Endothelial cell of umbilical vein (primary cell): Measurements from ENCODE around the gene HPS3. TPM values are rescaled to one million over a fixed set of nuclear protein-coding genes. Genes with fewer than 3 reads are reported as not detected.
A peak's percentile ranks its signal among the peaks of the same experiment; 100 is the strongest.

ENCODE experiments used
- BruUV-seq: library from RNA; stranded (reverse); fragments of 400-500 nt; replicated peaks from 2 replicates; lab custom pipeline; 2021; lab: Mats Ljungman, UMichigan
- CTCF ChIA-PET: fragments of 300-600, 350-600 bp; sonication (Branson Sonifier 250); formaldehyde crosslinking; loops from one replicate; lab custom pipeline; 2021; ENCODE audit warnings: antibody characterized with exemption, inconsistent platforms; lab: Charles Lee
- POLR2A ChIA-PET: fragments of 300-600, 350-600 bp; sonication (Branson Sonifier 250); formaldehyde crosslinking; loops from one replicate; lab custom pipeline; 2021; ENCODE audit warnings: antibody characterized with exemption, inconsistent platforms; lab: Charles Lee
- DNase-seq: peaks from one replicate; pipeline ENCODE4 v3.0.0-alpha.2; 2011; ENCODE audit warnings: low read depth, low spot score
- FAIRE-seq: peaks from 2 replicates; lab custom pipeline; 2011; peaks lifted over from hg19 to GRCh38; lab: Jason Lieb, UNC
- H2AFZ ChIP-seq: 2 replicates; pipeline ENCODE4 v1.6.0; 2012; ENCODE audit warnings: low read depth, low read length, control low read depth, inconsistent platforms
- H3K27ac ChIP-seq: 2 replicates; pipeline ENCODE4 v1.5.1; 2011; ENCODE audit warnings: low read depth, mild to moderate bottlenecking, control low read depth, low read length, moderate library complexity; ENCODE audit not compliant: insufficient read depth
- H3K27me3 ChIP-seq, 2 experiments: 2 replicates each; pipeline versions ENCODE4 v1.6.0 to v1.6.1; 2011; ENCODE audit warnings: low read length in 2 of 2, mixed read lengths in 1 of 2; ENCODE audit not compliant: control insufficient read depth in 2 of 2, insufficient read depth in 2 of 2
- H3K36me3 ChIP-seq, 2 experiments: 2 replicates in 1 of 2; 3 replicates in 1 of 2; pipeline ENCODE4 v1.5.1; 2011; ENCODE audit warnings: low read length in 2 of 2, mild to moderate bottlenecking in 1 of 2, moderate library complexity in 1 of 2; ENCODE audit not compliant: control insufficient read depth in 2 of 2, insufficient read depth in 2 of 2; ENCODE audit errors: extremely low read depth in 1 of 2
- H3K4me1 ChIP-seq: 3 replicates; pipeline ENCODE4 v1.5.1; 2011; ENCODE audit warnings: mild to moderate bottlenecking, low read length; ENCODE audit not compliant: control insufficient read depth, insufficient read depth; ENCODE audit errors: extremely low read depth
- H3K4me2 ChIP-seq: 2 replicates; pipeline ENCODE4 v1.6.1; 2011; ENCODE audit warnings: low read length, control low read depth, mixed read lengths; ENCODE audit not compliant: insufficient read depth
- H3K4me3 ChIP-seq, 3 experiments: fragments of 200-600 bp in 1 of 3; sonication (generic), shearing (Covaris generic) in 1 of 3; replicated peaks in 1 of 3; 2 replicates each; pipeline ENCODE4 v1.5.1; 2011 to 2016; ENCODE audit warnings: control low read depth in 3 of 3, low read length in 3 of 3, mild to moderate bottlenecking in 2 of 3, inconsistent platforms in 1 of 3, low read depth in 1 of 3, moderate library complexity in 1 of 3; ENCODE audit not compliant: insufficient read depth in 1 of 3
- H3K79me2 ChIP-seq: 2 replicates; pipeline ENCODE4 v1.6.0; 2012; ENCODE audit warnings: low read length, inconsistent platforms; ENCODE audit not compliant: control insufficient read depth, insufficient read depth
- H3K9ac ChIP-seq: replicated peaks from 2 replicates; pipeline ENCODE3; 2011; ENCODE audit warnings: low read length, control low read depth; ENCODE audit not compliant: insufficient read depth; ENCODE audit errors: extremely low read depth
- H3K9me1 ChIP-seq: replicated peaks from 3 replicates; pipeline ENCODE4 v1.6.0; 2011; ENCODE audit warnings: mild to moderate bottlenecking, low read length; ENCODE audit not compliant: control insufficient read depth, insufficient read depth; ENCODE audit errors: extremely low read depth
- H3K9me3 ChIP-seq: replicated peaks from 2 replicates; pipeline ENCODE4 v1.5.1; 2012; ENCODE audit warnings: low read length, inconsistent platforms; ENCODE audit not compliant: control insufficient read depth, insufficient read depth
- H4K20me1 ChIP-seq: replicated peaks from 2 replicates; pipeline ENCODE3; 2011; ENCODE audit warnings: mild to moderate bottlenecking, low read length; ENCODE audit not compliant: control insufficient read depth, insufficient read depth; ENCODE audit errors: extremely low read depth
- FOS ChIP-seq: IDR thresholded peaks from 2 replicates; pipeline ENCODE4 v1.6.1; 2011; ENCODE audit warnings: mild to moderate bottlenecking, low read length, moderate library complexity, borderline replicate concordance; ENCODE audit not compliant: insufficient read depth
- GATA2 ChIP-seq: IDR thresholded peaks from 2 replicates; pipeline ENCODE4 v1.7.0; 2011; ENCODE audit warnings: low read depth, mild to moderate bottlenecking, moderate library complexity, mixed read lengths, low read length; ENCODE audit not compliant: insufficient read length, insufficient read depth
- MYC ChIP-seq: IDR thresholded peaks from one replicate; pipeline ENCODE4 v1.6.1; 2011; ENCODE audit warnings: mild to moderate bottlenecking, low read depth, low read length
- POLR2A ChIP-seq: IDR thresholded peaks from 2 replicates; pipeline ENCODE4 v1.6.1; 2012; ENCODE audit warnings: low read depth, mild to moderate bottlenecking, control low read depth, low read length
- POLR2AphosphoS5 ChIP-seq: IDR thresholded peaks from 2 replicates; pipeline ENCODE4 v1.6.1; 2012; ENCODE audit warnings: low read depth, mild to moderate bottlenecking, control low read depth, low read length, moderate library complexity; ENCODE audit not compliant: insufficient read depth
- dilution Hi-C: fragments of 300-500 bp; cut with MboI; formaldehyde crosslinking; loops from one replicate; pipeline ENCODE4 v1.15.0; 2019; ENCODE audit warnings: low sequenced_read_pairs; ENCODE audit not compliant: extremely low pct_ligation_motif_present
- intact Hi-C: fragments of 100-400 bp; cut with micrococcal nuclease; formaldehyde crosslinking; loops from one replicate; pipeline ENCODE4 v1.10.0; 2022
- polyA plus RNA-seq, 4 experiments: library from polyadenylated mRNA; depleted of rRNA in 3 of 4; stranded (reverse) in 3 of 4; unstranded in 1 of 4; fragments of >200 nt; gene quantifications; 2 replicates each; pipeline versions ENCODE4 v1.2.1 to v1.2.3, GENCODE V29; 2011 to 2012; ENCODE audit warnings: missing spikeins in 1 of 4
- total RNA-seq: library from RNA; stranded (reverse); gene quantifications from 2 replicates; pipeline ENCODE4 v1.2.3, GENCODE V29; 2021
- TF ChIP-seq, protein P1 (sequence below): IDR thresholded peaks from 2 replicates; pipeline ENCODE4 v1.6.1; 2011; ENCODE audit not compliant: insufficient read depth, insufficient read length
- TF ChIP-seq, protein P2 (sequence below), 2 donors: IDR thresholded peaks; 1 replicate in 1 of 2; 2 replicates in 1 of 2; pipeline ENCODE4 v1.5.1; 2011; ENCODE audit warnings: low read length in 2 of 2, mild to moderate bottlenecking in 2 of 2, moderate library complexity in 2 of 2, control low read depth in 1 of 2, inconsistent platforms in 1 of 2, low read depth in 1 of 2; ENCODE audit not compliant: insufficient read depth in 1 of 2; ENCODE audit errors: extremely low read depth in 1 of 2

HPS3 gene
- total and polyA plus RNA-seq, 2 donors (not counting 3 experiments of a cell fraction or from before 2014, with no cell fraction given): 8.8 to 16.1 TPM

DNA sequence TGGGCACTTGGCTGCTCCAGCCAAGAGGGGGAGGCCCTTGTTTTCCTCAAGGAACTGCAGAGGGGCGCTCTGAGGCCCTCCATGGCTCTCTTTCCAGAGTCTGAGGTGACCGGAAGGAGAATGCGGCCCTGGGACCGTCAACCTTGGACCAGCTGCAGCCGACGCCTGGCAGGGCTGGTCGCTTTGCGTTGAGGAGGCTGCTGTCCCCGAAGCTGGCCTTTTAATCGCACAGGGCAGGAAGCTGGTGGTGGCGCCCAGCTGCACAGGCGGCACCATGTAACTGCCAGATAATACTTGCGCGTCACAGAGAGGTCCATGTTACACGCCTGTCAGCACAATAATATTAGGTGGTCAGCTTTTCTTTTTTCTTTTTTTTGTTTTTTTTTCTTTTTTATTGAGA, 42.2 kb upstream of the HPS3 start:
- CTCF ChIA-PET: no interaction called here
- no peak overlapping the region for H3K9ac ChIP-seq
- peaks cover 16% of the 10 kb centered on the region for H3K79me2 ChIP-seq
- dilution Hi-C loops: no loop called here
- H3K9me1 ChIP-seq: no peaks in the 10 kb centered on the region
- no peaks in the 10 kb centered on the region for H3K9me3 ChIP-seq
- BruUV-seq: no TSS peak
- H3K36me3 ChIP-seq: no peaks in the 10 kb centered on the region
- no peak for DNase-seq
- FAIRE-seq: no peak
- H3K27ac ChIP-seq: no peak overlapping the region
- intact Hi-C loops: loop anchor here (2.0 to 10.0 kb wide), 2 partner anchors 96 to 132 kb away; partner anchors contain the start of gene GYG1
- POLR2A ChIA-PET: no interaction called here
- H3K27me3 ChIP-seq: no peaks in the 10 kb centered on the region
- TF ChIP-seq MYC (no peak), GATA2 (no peak)
- TF ChIP-seq, protein P1, sequence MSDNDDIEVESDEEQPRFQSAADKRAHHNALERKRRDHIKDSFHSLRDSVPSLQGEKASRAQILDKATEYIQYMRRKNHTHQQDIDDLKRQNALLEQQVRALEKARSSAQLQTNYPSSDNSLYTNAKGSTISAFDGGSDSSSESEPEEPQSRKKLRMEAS: no peak
- peaks cover 4% of the 10 kb centered on the region for H3K4me1 ChIP-seq
- no peak overlapping the region for H2AFZ ChIP-seq
- H3K4me2 ChIP-seq: no peak overlapping the region
- no peaks in the 10 kb centered on the region for H4K20me1 ChIP-seq
- no peak overlapping the region for H3K4me3 ChIP-seq

DNA sequence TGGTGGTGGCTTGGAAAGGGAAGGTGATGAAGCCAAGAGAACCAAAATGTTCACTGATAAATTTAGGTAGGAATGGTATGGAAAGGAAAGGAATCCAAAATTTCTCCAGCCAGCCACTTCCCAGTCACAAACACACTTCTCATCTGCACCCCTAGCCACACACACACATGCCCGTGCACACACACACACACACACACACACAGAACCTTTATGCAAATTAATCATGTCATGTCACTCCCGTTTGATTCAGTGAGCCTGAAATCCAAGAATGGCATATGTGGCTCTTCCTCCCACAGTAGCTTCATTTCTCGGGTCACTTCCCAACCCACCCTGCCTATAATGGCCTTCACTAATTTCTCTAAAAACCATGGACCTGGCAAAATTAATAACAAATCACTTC, 40.0 kb upstream of the HPS3 start:
- H3K9me1 ChIP-seq: no peaks in the 10 kb centered on the region
- no peak overlapping the region for H2AFZ ChIP-seq
- H3K9ac ChIP-seq: no peak overlapping the region
- no peak overlapping the region for H3K27ac ChIP-seq
- FAIRE-seq (peak; percentile 58), DNase-seq (no peak)
- no peak overlapping the region for H3K4me3 ChIP-seq
- H4K20me1 ChIP-seq: no peaks in the 10 kb centered on the region
- no TSS peak for BruUV-seq
- POLR2A ChIA-PET: no interaction called here
- no peaks in the 10 kb centered on the region for H3K9me3 ChIP-seq
- dilution Hi-C loops: no loop called here
- no peaks in the 10 kb centered on the region for H3K36me3 ChIP-seq
- intact Hi-C loops: loop anchor here (10.0 kb wide), 1 partner anchor 135 kb away; no protein-coding TSS in a partner anchor
- peaks cover 4% of the 10 kb centered on the region for H3K4me1 ChIP-seq
- peaks cover 9% of the 10 kb centered on the region for H3K79me2 ChIP-seq
- no peak overlapping the region for H3K4me2 ChIP-seq
- CTCF ChIA-PET: no interaction called here
- H3K27me3 ChIP-seq: no peaks in the 10 kb centered on the region
- TF ChIP-seq, protein P2, sequence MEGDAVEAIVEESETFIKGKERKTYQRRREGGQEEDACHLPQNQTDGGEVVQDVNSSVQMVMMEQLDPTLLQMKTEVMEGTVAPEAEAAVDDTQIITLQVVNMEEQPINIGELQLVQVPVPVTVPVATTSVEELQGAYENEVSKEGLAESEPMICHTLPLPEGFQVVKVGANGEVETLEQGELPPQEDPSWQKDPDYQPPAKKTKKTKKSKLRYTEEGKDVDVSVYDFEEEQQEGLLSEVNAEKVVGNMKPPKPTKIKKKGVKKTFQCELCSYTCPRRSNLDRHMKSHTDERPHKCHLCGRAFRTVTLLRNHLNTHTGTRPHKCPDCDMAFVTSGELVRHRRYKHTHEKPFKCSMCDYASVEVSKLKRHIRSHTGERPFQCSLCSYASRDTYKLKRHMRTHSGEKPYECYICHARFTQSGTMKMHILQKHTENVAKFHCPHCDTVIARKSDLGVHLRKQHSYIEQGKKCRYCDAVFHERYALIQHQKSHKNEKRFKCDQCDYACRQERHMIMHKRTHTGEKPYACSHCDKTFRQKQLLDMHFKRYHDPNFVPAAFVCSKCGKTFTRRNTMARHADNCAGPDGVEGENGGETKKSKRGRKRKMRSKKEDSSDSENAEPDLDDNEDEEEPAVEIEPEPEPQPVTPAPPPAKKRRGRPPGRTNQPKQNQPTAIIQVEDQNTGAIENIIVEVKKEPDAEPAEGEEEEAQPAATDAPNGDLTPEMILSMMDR (IDR thresholded peaks at IDR 0.05; ENCODE audit: extremely low read depth in 1 of 2, insufficient read depth in 1 of 2, low read depth in 1 of 2, low read length in 2 of 2): no peak
- TF ChIP-seq GATA2 (no peak), MYC (no peak), POLR2A (no peak), POLR2AphosphoS5 (no peak), FOS (no peak)
- TF ChIP-seq, protein P1: no peak
